Endothelial cell of umbilical vein (primary cell): ENCODE measurements around the gene GAPVD1. TPM values are rescaled to one million over a fixed set of nuclear protein-coding genes. Genes with fewer than 3 reads are reported as not detected.

Experiments
- BruUV-seq: library from RNA; stranded (reverse); fragments of 400-500 nt; replicated peaks from 2 replicates; lab custom pipeline; 2021; lab: Mats Ljungman, UMichigan
- CTCF ChIA-PET: fragments of 300-600, 350-600 bp; sonication (Branson Sonifier 250); formaldehyde crosslinking; loops from one replicate; lab custom pipeline; 2021; ENCODE audit warnings: antibody characterized with exemption, inconsistent platforms; lab: Charles Lee
- POLR2A ChIA-PET: fragments of 300-600, 350-600 bp; sonication (Branson Sonifier 250); formaldehyde crosslinking; loops from one replicate; lab custom pipeline; 2021; ENCODE audit warnings: antibody characterized with exemption, inconsistent platforms; lab: Charles Lee
- DNase-seq: peaks from one replicate; pipeline ENCODE4 v3.0.0-alpha.2; 2011; ENCODE audit warnings: low read depth, low spot score
- FAIRE-seq: peaks from 2 replicates; lab custom pipeline; 2011; peaks lifted over from hg19 to GRCh38; lab: Jason Lieb, UNC
- H2AFZ ChIP-seq: 2 replicates; pipeline ENCODE4 v1.6.0; 2012; ENCODE audit warnings: low read depth, low read length, control low read depth, inconsistent platforms
- H3K27ac ChIP-seq: 2 replicates; pipeline ENCODE4 v1.5.1; 2011; ENCODE audit warnings: low read depth, mild to moderate bottlenecking, control low read depth, low read length, moderate library complexity; ENCODE audit not compliant: insufficient read depth
- H3K27me3 ChIP-seq, 2 experiments: 2 replicates each; pipeline versions ENCODE4 v1.6.0 to v1.6.1; 2011; ENCODE audit warnings: low read length in 2 of 2, mixed read lengths in 1 of 2; ENCODE audit not compliant: control insufficient read depth in 2 of 2, insufficient read depth in 2 of 2
- H3K36me3 ChIP-seq, 2 experiments: 2 replicates in 1 of 2; 3 replicates in 1 of 2; pipeline ENCODE4 v1.5.1; 2011; ENCODE audit warnings: low read length in 2 of 2, mild to moderate bottlenecking in 1 of 2, moderate library complexity in 1 of 2; ENCODE audit not compliant: control insufficient read depth in 2 of 2, insufficient read depth in 2 of 2; ENCODE audit errors: extremely low read depth in 1 of 2
- H3K4me1 ChIP-seq: 3 replicates; pipeline ENCODE4 v1.5.1; 2011; ENCODE audit warnings: mild to moderate bottlenecking, low read length; ENCODE audit not compliant: control insufficient read depth, insufficient read depth; ENCODE audit errors: extremely low read depth
- H3K4me2 ChIP-seq: 2 replicates; pipeline ENCODE4 v1.6.1; 2011; ENCODE audit warnings: low read length, control low read depth, mixed read lengths; ENCODE audit not compliant: insufficient read depth
- H3K4me3 ChIP-seq, 3 experiments: fragments of 200-600 bp in 1 of 3; sonication (generic), shearing (Covaris generic) in 1 of 3; replicated peaks in 1 of 3; 2 replicates each; pipeline ENCODE4 v1.5.1; 2011 to 2016; ENCODE audit warnings: control low read depth in 3 of 3, low read length in 3 of 3, mild to moderate bottlenecking in 2 of 3, inconsistent platforms in 1 of 3, low read depth in 1 of 3, moderate library complexity in 1 of 3; ENCODE audit not compliant: insufficient read depth in 1 of 3
- H3K79me2 ChIP-seq: 2 replicates; pipeline ENCODE4 v1.6.0; 2012; ENCODE audit warnings: low read length, inconsistent platforms; ENCODE audit not compliant: control insufficient read depth, insufficient read depth
- H3K9ac ChIP-seq: replicated peaks from 2 replicates; pipeline ENCODE3; 2011; ENCODE audit warnings: low read length, control low read depth; ENCODE audit not compliant: insufficient read depth; ENCODE audit errors: extremely low read depth
- H3K9me1 ChIP-seq: replicated peaks from 3 replicates; pipeline ENCODE4 v1.6.0; 2011; ENCODE audit warnings: mild to moderate bottlenecking, low read length; ENCODE audit not compliant: control insufficient read depth, insufficient read depth; ENCODE audit errors: extremely low read depth
- H3K9me3 ChIP-seq: replicated peaks from 2 replicates; pipeline ENCODE4 v1.5.1; 2012; ENCODE audit warnings: low read length, inconsistent platforms; ENCODE audit not compliant: control insufficient read depth, insufficient read depth
- H4K20me1 ChIP-seq: replicated peaks from 2 replicates; pipeline ENCODE3; 2011; ENCODE audit warnings: mild to moderate bottlenecking, low read length; ENCODE audit not compliant: control insufficient read depth, insufficient read depth; ENCODE audit errors: extremely low read depth
- EZH2 ChIP-seq: IDR thresholded peaks from 2 replicates; pipeline ENCODE4 v1.6.1; 2012; ENCODE audit warnings: borderline replicate concordance, low read depth, mild to moderate bottlenecking, moderate library complexity, low read length, inconsistent platforms; ENCODE audit not compliant: severe bottlenecking
- FOS ChIP-seq: IDR thresholded peaks from 2 replicates; pipeline ENCODE4 v1.6.1; 2011; ENCODE audit warnings: mild to moderate bottlenecking, low read length, moderate library complexity, borderline replicate concordance; ENCODE audit not compliant: insufficient read depth
- GATA2 ChIP-seq: IDR thresholded peaks from 2 replicates; pipeline ENCODE4 v1.7.0; 2011; ENCODE audit warnings: low read depth, mild to moderate bottlenecking, moderate library complexity, mixed read lengths, low read length; ENCODE audit not compliant: insufficient read length, insufficient read depth
- JUN ChIP-seq: IDR thresholded peaks from 2 replicates; pipeline ENCODE4 v1.6.1; 2011; ENCODE audit warnings: borderline replicate concordance, low read depth; ENCODE audit not compliant: insufficient read length, insufficient read depth
- MYC ChIP-seq: IDR thresholded peaks from one replicate; pipeline ENCODE4 v1.6.1; 2011; ENCODE audit warnings: mild to moderate bottlenecking, low read depth, low read length
- POLR2A ChIP-seq: IDR thresholded peaks from 2 replicates; pipeline ENCODE4 v1.6.1; 2012; ENCODE audit warnings: low read depth, mild to moderate bottlenecking, control low read depth, low read length
- POLR2AphosphoS5 ChIP-seq: IDR thresholded peaks from 2 replicates; pipeline ENCODE4 v1.6.1; 2012; ENCODE audit warnings: low read depth, mild to moderate bottlenecking, control low read depth, low read length, moderate library complexity; ENCODE audit not compliant: insufficient read depth
- dilution Hi-C: fragments of 300-500 bp; cut with MboI; formaldehyde crosslinking; loops from one replicate; pipeline ENCODE4 v1.15.0; 2019; ENCODE audit warnings: low sequenced_read_pairs; ENCODE audit not compliant: extremely low pct_ligation_motif_present
- intact Hi-C: fragments of 100-400 bp; cut with micrococcal nuclease; formaldehyde crosslinking; loops from one replicate; pipeline ENCODE4 v1.10.0; 2022
- polyA plus RNA-seq, 4 experiments: library from polyadenylated mRNA; depleted of rRNA in 3 of 4; stranded (reverse) in 3 of 4; unstranded in 1 of 4; fragments of >200 nt; gene quantifications; 2 replicates each; pipeline versions ENCODE4 v1.2.1 to v1.2.3, GENCODE V29; 2011 to 2012; ENCODE audit warnings: missing spikeins in 1 of 4
- total RNA-seq: library from RNA; stranded (reverse); gene quantifications from 2 replicates; pipeline ENCODE4 v1.2.3, GENCODE V29; 2021
- TF ChIP-seq, protein P1 (sequence below): IDR thresholded peaks from 2 replicates; pipeline ENCODE4 v1.6.1; 2011; ENCODE audit not compliant: insufficient read depth, insufficient read length
- TF ChIP-seq, protein P2 (sequence below), 2 donors: IDR thresholded peaks; 1 replicate in 1 of 2; 2 replicates in 1 of 2; pipeline ENCODE4 v1.5.1; 2011; ENCODE audit warnings: low read length in 2 of 2, mild to moderate bottlenecking in 2 of 2, moderate library complexity in 2 of 2, control low read depth in 1 of 2, inconsistent platforms in 1 of 2, low read depth in 1 of 2; ENCODE audit not compliant: insufficient read depth in 1 of 2; ENCODE audit errors: extremely low read depth in 1 of 2

GAPVD1 gene
- total and polyA plus RNA-seq, 2 donors (not counting 3 experiments of a cell fraction or from before 2014, with no cell fraction given) = 10.7 to 53.2 TPM

DNA sequence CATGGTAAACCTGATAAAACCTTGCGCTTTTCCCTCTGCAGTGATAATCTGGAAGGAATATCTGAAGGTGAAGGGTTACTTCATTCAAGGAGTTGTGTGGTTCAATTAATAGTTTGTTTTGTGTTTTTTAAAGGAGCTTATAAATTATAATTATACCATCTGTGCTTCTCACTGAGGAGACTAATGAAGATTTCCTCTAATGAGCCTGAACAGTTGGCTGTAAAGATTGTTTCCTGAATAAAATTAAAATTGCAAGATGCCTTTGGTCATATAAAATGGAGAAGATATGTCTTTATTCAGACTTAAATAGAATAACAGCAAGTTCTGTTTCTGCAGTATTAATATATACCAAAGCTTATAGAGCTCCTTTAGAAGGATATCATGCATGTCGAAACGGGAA is 59.9 kb downstream of the GAPVD1 start:
- ChIA-PET POLR2A (no interaction called here), CTCF (no interaction called here)
- Histone ChIP-seq H3K9me3 (no peaks in the 10 kb centered on the region), H3K79me2 (no peaks in the 10 kb centered on the region), H4K20me1 (no peaks in the 10 kb centered on the region), H3K27me3 (no peaks in the 10 kb centered on the region), H3K27ac (no peak overlapping the region), H3K4me3 (no peak overlapping the region), H3K9ac (no peak overlapping the region), H3K36me3 (peaks cover 0 to 11% of the 10 kb centered on the region in 2 experiments), H3K4me2 (no peak overlapping the region), H3K4me1 (no peaks in the 10 kb centered on the region), H2AFZ (no peak overlapping the region), H3K9me1 (no peaks in the 10 kb centered on the region)
- FAIRE-seq (no peak), DNase-seq (no peak)
- intact Hi-C loops = no loop called here
- dilution Hi-C loops = no loop called here
- no peak for TF ChIP-seq POLR2AphosphoS5
- BruUV-seq = no TSS peak

DNA sequence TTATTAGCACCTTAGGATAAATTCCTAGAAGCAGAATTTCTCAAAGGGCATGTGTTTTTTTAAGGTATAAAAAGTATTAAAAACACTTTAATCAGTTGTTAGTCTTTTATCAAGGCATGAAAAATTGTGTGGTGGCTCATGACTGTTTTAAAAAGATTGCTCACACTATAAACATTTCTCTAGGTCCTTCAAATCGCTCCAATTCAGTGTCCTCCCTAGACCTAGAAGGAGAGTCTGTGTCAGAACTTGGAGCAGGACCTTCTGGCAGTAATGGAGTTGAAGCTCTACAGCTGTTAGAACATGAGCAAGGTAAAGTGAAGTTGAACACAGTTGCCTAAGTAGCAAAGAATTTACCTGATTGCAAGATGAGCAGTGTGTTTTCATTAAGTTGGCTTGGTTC is 62.0 kb downstream of the GAPVD1 start:
- FAIRE-seq (no peak), DNase-seq (no peak)
- Histone ChIP-seq H3K27ac (no peak overlapping the region), H4K20me1 (no peaks in the 10 kb centered on the region), H3K9ac (no peak overlapping the region), H3K4me3 (no peak overlapping the region), H3K36me3 (peaks cover 0 to 11% of the 10 kb centered on the region in 2 experiments), H3K79me2 (no peaks in the 10 kb centered on the region), H3K9me1 (no peaks in the 10 kb centered on the region), H2AFZ (no peak overlapping the region), H3K4me2 (no peak overlapping the region), H3K27me3 (no peaks in the 10 kb centered on the region), H3K9me3 (no peaks in the 10 kb centered on the region), H3K4me1 (no peaks in the 10 kb centered on the region)
- TF ChIP-seq, protein P1, sequence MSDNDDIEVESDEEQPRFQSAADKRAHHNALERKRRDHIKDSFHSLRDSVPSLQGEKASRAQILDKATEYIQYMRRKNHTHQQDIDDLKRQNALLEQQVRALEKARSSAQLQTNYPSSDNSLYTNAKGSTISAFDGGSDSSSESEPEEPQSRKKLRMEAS = no peak
- TF ChIP-seq, protein P2, sequence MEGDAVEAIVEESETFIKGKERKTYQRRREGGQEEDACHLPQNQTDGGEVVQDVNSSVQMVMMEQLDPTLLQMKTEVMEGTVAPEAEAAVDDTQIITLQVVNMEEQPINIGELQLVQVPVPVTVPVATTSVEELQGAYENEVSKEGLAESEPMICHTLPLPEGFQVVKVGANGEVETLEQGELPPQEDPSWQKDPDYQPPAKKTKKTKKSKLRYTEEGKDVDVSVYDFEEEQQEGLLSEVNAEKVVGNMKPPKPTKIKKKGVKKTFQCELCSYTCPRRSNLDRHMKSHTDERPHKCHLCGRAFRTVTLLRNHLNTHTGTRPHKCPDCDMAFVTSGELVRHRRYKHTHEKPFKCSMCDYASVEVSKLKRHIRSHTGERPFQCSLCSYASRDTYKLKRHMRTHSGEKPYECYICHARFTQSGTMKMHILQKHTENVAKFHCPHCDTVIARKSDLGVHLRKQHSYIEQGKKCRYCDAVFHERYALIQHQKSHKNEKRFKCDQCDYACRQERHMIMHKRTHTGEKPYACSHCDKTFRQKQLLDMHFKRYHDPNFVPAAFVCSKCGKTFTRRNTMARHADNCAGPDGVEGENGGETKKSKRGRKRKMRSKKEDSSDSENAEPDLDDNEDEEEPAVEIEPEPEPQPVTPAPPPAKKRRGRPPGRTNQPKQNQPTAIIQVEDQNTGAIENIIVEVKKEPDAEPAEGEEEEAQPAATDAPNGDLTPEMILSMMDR (IDR thresholded peaks at IDR 0.05; ENCODE audit: extremely low read depth in 1 of 2, insufficient read depth in 1 of 2, low read depth in 1 of 2, low read length in 2 of 2) = no peak
- TF ChIP-seq POLR2A (no peak), MYC (no peak), EZH2 (no peak), GATA2 (no peak), POLR2AphosphoS5 (no peak), FOS (no peak), JUN (no peak)
- POLR2A ChIA-PET = no interaction called here
- CTCF ChIA-PET = interaction anchor here (0.9 kb wide), 1 partner anchor 10 kb away, joined by 3 read pairs; no protein-coding TSS in a partner anchor
- intact Hi-C loops = no loop called here
- no TSS peak for BruUV-seq
- dilution Hi-C loops = no loop called here
